Measurements from ENCODE around the gene AFF3. TPM values are rescaled to one million over a fixed set of nuclear protein-coding genes. Genes with fewer than 3 reads are reported as not detected.
A peak's percentile ranks its signal among the peaks of the same experiment; 100 is the strongest.
"Not testable (repeated sequence)": the region's sequence is repeated elsewhere in the genome, so short reads cannot be mapped to it uniquely, and the experiment has no call there.

Gene AFF3
- total RNA-seq, 1 donor from 2014 or later = 20.9 TPM

DNA sequence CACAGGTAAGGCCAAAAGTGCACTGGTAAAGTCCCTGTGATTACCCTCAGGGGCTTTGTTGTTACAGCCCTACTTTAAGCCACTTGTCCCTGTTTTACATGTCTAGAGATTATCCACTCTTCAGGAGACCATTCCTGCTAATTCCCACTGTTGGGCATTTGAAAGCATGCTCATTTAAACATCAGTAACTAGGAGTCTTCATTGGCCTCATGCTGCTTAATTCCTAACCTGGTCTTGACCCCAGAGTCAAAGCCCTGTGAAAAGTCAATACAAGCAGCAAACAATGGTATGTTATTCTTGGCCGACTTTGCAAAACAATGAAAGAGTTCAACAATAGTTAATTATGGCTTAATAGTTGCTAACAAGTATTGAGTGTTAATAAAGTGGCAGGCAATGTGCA is 23.2 kb downstream of the AFF3 start:
- TF ChIP-seq, protein P1, sequence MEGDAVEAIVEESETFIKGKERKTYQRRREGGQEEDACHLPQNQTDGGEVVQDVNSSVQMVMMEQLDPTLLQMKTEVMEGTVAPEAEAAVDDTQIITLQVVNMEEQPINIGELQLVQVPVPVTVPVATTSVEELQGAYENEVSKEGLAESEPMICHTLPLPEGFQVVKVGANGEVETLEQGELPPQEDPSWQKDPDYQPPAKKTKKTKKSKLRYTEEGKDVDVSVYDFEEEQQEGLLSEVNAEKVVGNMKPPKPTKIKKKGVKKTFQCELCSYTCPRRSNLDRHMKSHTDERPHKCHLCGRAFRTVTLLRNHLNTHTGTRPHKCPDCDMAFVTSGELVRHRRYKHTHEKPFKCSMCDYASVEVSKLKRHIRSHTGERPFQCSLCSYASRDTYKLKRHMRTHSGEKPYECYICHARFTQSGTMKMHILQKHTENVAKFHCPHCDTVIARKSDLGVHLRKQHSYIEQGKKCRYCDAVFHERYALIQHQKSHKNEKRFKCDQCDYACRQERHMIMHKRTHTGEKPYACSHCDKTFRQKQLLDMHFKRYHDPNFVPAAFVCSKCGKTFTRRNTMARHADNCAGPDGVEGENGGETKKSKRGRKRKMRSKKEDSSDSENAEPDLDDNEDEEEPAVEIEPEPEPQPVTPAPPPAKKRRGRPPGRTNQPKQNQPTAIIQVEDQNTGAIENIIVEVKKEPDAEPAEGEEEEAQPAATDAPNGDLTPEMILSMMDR (conservative IDR thresholded peaks at IDR 0.05) = no peak
- no peak for DNase-seq (ENCODE audit: low read depth, low spot score)
- Mint-ChIP-seq H3K36me3 (ENCODE audit: low read depth) (peaks cover 6% of the 10 kb centered on the region), H3K27me3 (ENCODE audit: low read depth) (no peaks in the 10 kb centered on the region), H3K9me3 (peaks cover 14% of the 10 kb centered on the region), H3K4me3 (no peak overlapping the region), H3K27ac (ENCODE audit: unreplicated experiment) (no peak overlapping the region), H3K4me1 (peaks cover 11% of the 10 kb centered on the region)

DNA sequence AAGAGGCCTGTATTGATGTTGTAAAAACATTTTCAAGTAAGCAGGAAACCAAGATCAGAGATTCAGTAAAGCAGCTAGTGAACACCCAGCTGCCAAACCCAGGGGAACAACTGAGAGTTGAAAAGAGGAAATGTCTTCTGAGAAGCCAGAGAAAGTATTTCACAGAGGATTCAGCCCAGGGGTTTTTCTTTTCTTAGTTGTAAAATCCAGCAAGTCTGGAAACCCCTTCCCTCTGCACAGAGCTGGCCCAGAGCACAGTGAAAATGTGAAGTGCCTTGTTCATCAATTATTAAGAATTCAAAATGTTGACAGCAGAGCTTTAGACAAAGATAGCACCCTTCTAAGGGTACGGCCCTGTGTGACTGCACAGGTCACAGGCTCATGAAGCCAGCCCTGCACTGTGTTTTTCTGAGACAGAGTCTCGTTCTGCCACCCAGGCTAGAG is 28.4 kb downstream of the AFF3 start:
- no peak overlapping the region for H3K4me3 Mint-ChIP-seq
- H3K4me1 Mint-ChIP-seq = peaks cover 10% of the 10 kb centered on the region
- TF ChIP-seq, protein P1 (conservative IDR thresholded peaks at IDR 0.05) = no peak
- DNase-seq (ENCODE audit: low read depth, low spot score) = no peak
- H3K36me3 Mint-ChIP-seq (ENCODE audit: low read depth) = peaks cover 6% of the 10 kb centered on the region
- H3K27ac Mint-ChIP-seq (ENCODE audit: unreplicated experiment) = no peak overlapping the region
- no peaks in the 10 kb centered on the region for H3K27me3 Mint-ChIP-seq (ENCODE audit: low read depth)
- H3K9me3 Mint-ChIP-seq = peaks cover 9% of the 10 kb centered on the region

DNA sequence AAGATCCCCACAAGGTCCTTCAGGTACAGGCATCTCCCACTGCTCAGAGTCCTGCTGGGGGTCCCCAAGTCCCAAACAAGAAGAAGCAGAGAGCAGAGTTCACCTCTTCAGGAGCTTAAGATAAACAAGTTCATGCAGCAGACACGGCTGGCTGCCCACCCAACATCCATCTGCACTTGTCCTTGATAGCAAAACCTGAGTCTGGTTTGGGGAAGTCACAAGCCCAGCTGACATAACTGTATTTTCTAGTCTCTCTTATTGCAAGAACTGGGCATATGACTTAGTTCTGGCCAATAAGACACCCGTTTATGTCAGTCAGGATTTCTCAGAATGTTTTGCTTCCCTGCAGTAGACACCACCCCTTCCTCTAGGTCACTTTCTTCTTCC is 31.8 kb downstream of the AFF3 start:
- Mint-ChIP-seq H3K4me3 (no peak overlapping the region), H3K9me3 (no peaks in the 10 kb centered on the region), H3K27me3 (ENCODE audit: low read depth) (peaks cover 3% of the 10 kb centered on the region)

DNA sequence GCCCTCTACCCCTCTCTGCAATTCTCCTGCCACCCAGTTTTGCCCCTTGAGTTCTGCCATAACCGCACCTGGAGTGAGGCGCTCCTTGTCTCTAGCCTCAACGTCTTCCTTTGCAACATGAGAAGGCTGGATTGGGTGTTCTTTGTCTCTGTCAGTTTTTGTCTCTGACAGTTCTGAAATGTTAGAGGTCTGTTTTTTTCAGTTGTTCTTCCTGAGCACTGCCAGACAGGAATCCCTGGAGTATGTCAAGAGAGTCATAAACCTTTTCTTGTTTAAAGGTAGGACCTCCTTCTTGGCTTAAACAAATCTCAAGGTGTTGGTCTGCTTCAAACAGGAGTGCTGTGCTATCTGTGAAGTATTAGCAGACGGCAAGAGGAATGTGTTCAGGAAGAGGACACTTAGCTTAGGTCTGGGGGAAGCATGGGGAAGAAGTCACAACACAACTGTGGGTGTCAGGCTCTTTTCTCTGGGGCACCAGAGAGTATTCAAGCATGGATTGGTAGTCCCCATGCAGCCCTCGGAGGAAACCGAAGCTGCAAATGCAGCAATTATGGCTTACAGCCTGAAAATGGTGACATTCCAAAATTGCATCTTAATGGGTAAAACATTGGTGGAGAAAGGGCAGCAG is 32.3 kb downstream of the AFF3 start:
- Mint-ChIP-seq H3K27me3 (ENCODE audit: low read depth) (peaks cover 6% of the 10 kb centered on the region), H3K27ac (ENCODE audit: unreplicated experiment) (peak overlapping the region; percentile 8), H3K4me3 (no peak overlapping the region), H3K36me3 (ENCODE audit: low read depth) (no peaks in the 10 kb centered on the region), H3K4me1 (peaks cover 42% of the 10 kb centered on the region), H3K9me3 (no peaks in the 10 kb centered on the region)
- no peak for DNase-seq (ENCODE audit: low read depth, low spot score)
- TF ChIP-seq, protein P1 (conservative IDR thresholded peaks at IDR 0.05) = no peak

More for the DNA sequence above, 31.8 kb downstream of the AFF3 start:
- peaks cover 38% of the 10 kb centered on the region for H3K4me1 Mint-ChIP-seq
- peak overlapping the region; percentile 8 for H3K27ac Mint-ChIP-seq (ENCODE audit: unreplicated experiment)
- TF ChIP-seq, protein P1 (conservative IDR thresholded peaks at IDR 0.05) = no peak
- DNase-seq (ENCODE audit: low read depth, low spot score) = no peak
- no peaks in the 10 kb centered on the region for H3K36me3 Mint-ChIP-seq (ENCODE audit: low read depth)

DNA sequence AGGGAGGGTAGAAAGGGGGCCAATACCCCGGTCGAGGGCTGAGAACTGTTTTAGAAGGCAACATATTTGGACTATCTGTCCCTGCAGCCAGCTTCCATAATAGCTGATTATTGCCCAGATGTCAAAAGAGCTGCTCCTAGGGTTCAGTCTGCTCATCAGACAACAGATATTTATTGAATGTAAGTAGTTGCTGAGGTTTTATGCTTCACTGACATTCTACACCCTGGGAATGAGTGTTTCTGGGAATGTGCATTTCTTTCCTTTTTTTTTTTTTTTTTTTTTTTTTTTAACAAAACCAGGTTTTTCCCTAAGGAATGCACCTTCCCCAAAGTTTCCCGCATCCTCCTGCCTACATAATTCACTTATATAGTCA is 33.8 kb downstream of the AFF3 start:
- H3K27me3 Mint-ChIP-seq (ENCODE audit: low read depth); DNase-seq (ENCODE audit: low read depth, low spot score); H3K27ac Mint-ChIP-seq (ENCODE audit: unreplicated experiment); H3K36me3 Mint-ChIP-seq (ENCODE audit: low read depth); H3K9me3 Mint-ChIP-seq: not testable (repeated sequence)
- Mint-ChIP-seq H3K4me3 (peak overlapping the region; percentile 47), H3K4me1 (peaks cover 42% of the 10 kb centered on the region)

DNA sequence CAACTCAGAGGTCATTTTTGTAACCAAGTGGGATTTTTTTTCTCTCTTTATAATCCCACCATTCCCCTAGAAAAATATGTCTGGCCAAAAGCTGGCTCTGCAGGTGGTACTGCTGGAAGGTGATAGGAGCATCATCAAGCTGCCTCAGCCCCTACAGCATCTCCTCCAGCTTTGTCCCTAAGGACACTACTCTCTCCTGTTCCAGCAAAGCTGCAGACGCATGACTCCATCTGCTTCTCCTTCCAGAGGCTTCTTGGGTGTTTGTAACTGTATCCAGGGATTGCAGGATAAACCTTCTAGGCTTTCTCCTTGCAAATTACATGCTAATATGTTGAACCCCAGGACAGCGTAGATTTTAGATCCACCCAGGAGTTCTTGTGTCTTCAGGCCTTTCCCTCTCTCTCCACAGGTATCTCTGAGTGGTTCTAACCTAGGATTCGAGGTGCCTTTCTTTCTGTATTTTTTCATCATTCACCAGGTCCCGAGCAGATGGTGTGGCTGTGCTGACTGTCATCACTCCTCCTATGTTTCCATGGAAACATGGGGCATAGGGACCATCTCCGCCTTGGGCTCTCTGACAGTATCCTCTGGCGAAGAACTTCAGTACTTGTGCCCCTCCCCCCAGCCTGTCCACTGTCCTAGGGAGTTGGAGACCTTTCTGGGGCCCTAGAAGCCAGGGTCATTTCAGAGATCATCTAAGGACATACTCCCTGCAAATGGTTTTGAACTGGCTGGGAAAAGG is 34.3 kb downstream of the AFF3 start:
- TF ChIP-seq, protein P1 (conservative IDR thresholded peaks at IDR 0.05) = no peak
- Mint-ChIP-seq H3K27ac (ENCODE audit: unreplicated experiment) (no peak overlapping the region), H3K4me1 (peaks cover 42% of the 10 kb centered on the region), H3K36me3 (ENCODE audit: low read depth) (no peaks in the 10 kb centered on the region), H3K4me3 (peak overlapping the region; percentile 47), H3K9me3 (no peaks in the 10 kb centered on the region), H3K27me3 (ENCODE audit: low read depth) (peaks cover 8% of the 10 kb centered on the region)
- peak; percentile 18 for DNase-seq (ENCODE audit: low read depth, low spot score)
